HG03066 (cell line): ENCODE results near the gene SLC10A1.
"Not testable (repeated sequence)": the region's sequence is repeated elsewhere in the genome, so short reads cannot be mapped to it uniquely, and the experiment has no call there.

Experiments
- ATAC-seq: cut with Tn5 transposase; IDR thresholded peaks from one replicate; pipeline ENCODE4 v1.9.1; 2021; ENCODE audit warnings: low read depth; ENCODE audit not compliant: unreplicated experiment

The SLC10A1 gene

GRCh38 chr14:69796797-69797500 lies at the start of gene SLC10A1:
SLC10A1 (minus strand) TSS chr14:69797241; CDS start chr14:69797155, 86 bp downstream.
- no peak for ATAC-seq

GRCh38 chr14:69845787-69846186 lies 48.7 kb upstream of the SLC10A1 start:
- ATAC-seq = no peak

- ATAC-seq = no peak
Measured at GRCh38 chr14:69845050-69845581, 48.1 kb upstream of the SLC10A1 start.

GRCh38 chr14:69844171-69844570 lies 47.1 kb upstream of the SLC10A1 start:
- ATAC-seq = no peak

- ATAC-seq = no peak
Measured at GRCh38 chr14:69842686-69843420, 45.8 kb upstream of the SLC10A1 start.

GRCh38 chr14:69841656-69842055 lies 44.6 kb upstream of the SLC10A1 start:
- ATAC-seq = no peak

- ATAC-seq = no peak
Measured at GRCh38 chr14:69839661-69840060, 42.6 kb upstream of the SLC10A1 start.

- no peak for ATAC-seq
Measured at GRCh38 chr14:69838881-69839416, 41.9 kb upstream of the SLC10A1 start.

- ATAC-seq = no peak
Measured at GRCh38 chr14:69828879-69829278, 31.8 kb upstream of the SLC10A1 start.

- no peak for ATAC-seq
Measured at GRCh38 chr14:69828354-69828753, 31.3 kb upstream of the SLC10A1 start.

- ATAC-seq = no peak
Measured at GRCh38 chr14:69827560-69827959, 30.5 kb upstream of the SLC10A1 start.

GRCh38 chr14:69822456-69822855 lies 25.4 kb upstream of the SLC10A1 start:
- no peak for ATAC-seq

GRCh38 chr14:69820991-69821390 lies 23.9 kb upstream of the SLC10A1 start:
- no peak for ATAC-seq

- ATAC-seq = no peak
Measured at GRCh38 chr14:69819607-69820006, 22.6 kb upstream of the SLC10A1 start.

- ATAC-seq = no peak
Measured at GRCh38 chr14:69818758-69819191, 21.7 kb upstream of the SLC10A1 start.

- no peak for ATAC-seq
Measured at GRCh38 chr14:69816216-69816615, 19.2 kb upstream of the SLC10A1 start.

GRCh38 chr14:69815556-69815955 lies 18.5 kb upstream of the SLC10A1 start:
- no peak for ATAC-seq

GRCh38 chr14:69814397-69814796 lies 17.4 kb upstream of the SLC10A1 start:
- no peak for ATAC-seq

GRCh38 chr14:69813346-69813745 lies 16.3 kb upstream of the SLC10A1 start:
- not testable (repeated sequence) for ATAC-seq

- no peak for ATAC-seq
Measured at GRCh38 chr14:69812711-69813110, 15.7 kb upstream of the SLC10A1 start.

GRCh38 chr14:69811868-69812252 lies 14.8 kb upstream of the SLC10A1 start:
- ATAC-seq = no peak
